SK-N-SH (cell line): Measurements from ENCODE around the gene SPATA25. TPM values are rescaled to one million over a fixed set of nuclear protein-coding genes. Genes with fewer than 3 reads are reported as not detected.

Experiments
- CTCF ChIA-PET: fragments of 300-600, 350-600 bp; formaldehyde crosslinking; extraction: SDS; loops from one replicate; lab custom pipeline; 2021; lab: Yijun Ruan, JAX
- POLR2A ChIA-PET: fragments of 350-600 bp; sonication (Branson Sonifier 250); formaldehyde crosslinking; extraction: SDS; loops from one replicate; lab custom pipeline; 2020; ENCODE audit warnings: antibody characterized with exemption, inconsistent platforms; lab: Yijun Ruan, JAX
- DNase-seq: peaks from one replicate; pipeline ENCODE4 v3.0.0; 2012
- H2AFZ ChIP-seq: fragments of 200-600 bp; sonication (generic); 2 replicates; pipeline ENCODE4 v1.8.1; 2016; ENCODE audit warnings: antibody characterized with exemption, mild to moderate bottlenecking, low read depth
- H3F3A ChIP-seq: fragments of 200-600 bp; sonication (generic); replicated peaks from 2 replicates; pipeline ENCODE3; 2016; ENCODE audit warnings: antibody characterized with exemption, mild to moderate bottlenecking; ENCODE audit not compliant: insufficient read depth
- H3K27ac ChIP-seq, 2 experiments: fragments of 200-500 bp in 1 of 2; fragments of 200-600 bp in 1 of 2; sonication (Bioruptor generic) in 1 of 2; sonication (generic), shearing (Covaris generic) in 1 of 2; 2 replicates each; pipeline versions ENCODE4 v1.5.1 to v1.6.1; 2014 to 2016; ENCODE audit warnings: low read depth in 2 of 2, inconsistent platforms in 1 of 2, low read length in 1 of 2, mild to moderate bottlenecking in 1 of 2, mixed read lengths in 1 of 2
- H3K27me3 ChIP-seq: fragments of 200-600 bp; sonication (generic), shearing (Covaris generic); 2 replicates; pipeline ENCODE4 v1.6.1; 2016; ENCODE audit warnings: mixed run types; ENCODE audit not compliant: insufficient read depth
- H3K36me3 ChIP-seq, 2 experiments: fragments of 200-500 bp in 1 of 2; fragments of 200-600 bp in 1 of 2; sonication (Bioruptor generic) in 1 of 2; sonication (generic) in 1 of 2; replicated peaks in 1 of 2; 2 replicates each; pipeline versions ENCODE3 to v1.5.1; 2014 to 2016; ENCODE audit warnings: low read length in 1 of 2, mild to moderate bottlenecking in 1 of 2; ENCODE audit not compliant: insufficient read depth in 2 of 2, control insufficient read depth in 1 of 2
- H3K4me1 ChIP-seq, 2 experiments: fragments of 200-500 bp in 1 of 2; fragments of 200-600 bp in 1 of 2; sonication (Bioruptor generic) in 1 of 2; sonication (generic), shearing (Covaris generic) in 1 of 2; 2 replicates each; pipeline versions ENCODE4 v1.5.1 to v1.6.1; 2014 to 2016; ENCODE audit warnings: low read depth in 1 of 2, low read length in 1 of 2, mixed run types in 1 of 2; ENCODE audit not compliant: insufficient read depth in 2 of 2, control insufficient read depth in 1 of 2
- H3K4me2 ChIP-seq: fragments of 200-600 bp; sonication (generic), shearing (Covaris generic); 2 replicates; pipeline ENCODE4 v1.6.1; 2017; ENCODE audit warnings: mixed run types
- H3K4me3 ChIP-seq, 2 experiments: fragments of 200-500 bp in 1 of 2; fragments of 200-600 bp in 1 of 2; sonication (Bioruptor generic) in 1 of 2; sonication (generic), shearing (Covaris generic) in 1 of 2; 2 replicates each; pipeline versions ENCODE4 v1.5.1 to v1.8.1; 2014 to 2016; ENCODE audit warnings: low read depth in 2 of 2, inconsistent platforms in 1 of 2, low read length in 1 of 2, mild to moderate bottlenecking in 1 of 2, mixed read lengths in 1 of 2, moderate library complexity in 1 of 2
- H3K79me2 ChIP-seq: fragments of 200-600 bp; sonication (generic); 2 replicates; pipeline ENCODE4 v1.8.1; 2017; ENCODE audit warnings: mild to moderate bottlenecking; ENCODE audit not compliant: insufficient read depth
- H3K9ac ChIP-seq: fragments of 200-600 bp; sonication (generic); 2 replicates; pipeline ENCODE4 v1.6.1; 2017; ENCODE audit warnings: mixed run types
- H3K9me2 ChIP-seq: fragments of 200-600 bp; sonication (generic); 2 replicates; pipeline ENCODE4 v1.6.1; 2017; ENCODE audit warnings: mixed run types
- H3K9me3 ChIP-seq: fragments of 200-600 bp; sonication (generic); 2 replicates; pipeline ENCODE4 v1.6.1; 2017; ENCODE audit warnings: mixed run types, mild to moderate bottlenecking, moderate library complexity
- H4K20me1 ChIP-seq: fragments of 200-600 bp; sonication (generic); 2 replicates; pipeline ENCODE4 v1.6.1; 2017; ENCODE audit warnings: mild to moderate bottlenecking, mixed run types; ENCODE audit not compliant: insufficient read depth
- CHD2 ChIP-seq: fragments of 150-350 bp; IDR thresholded peaks from 2 replicates; pipeline ENCODE4 v1.6.1; 2018; ENCODE audit warnings: low read length; ENCODE audit not compliant: partially characterized antibody
- ELF1 ChIP-seq: IDR thresholded peaks from 2 replicates; pipeline ENCODE4 v1.4.0; 2012
- MEF2A ChIP-seq: IDR thresholded peaks from 2 replicates; pipeline ENCODE4 v1.4.0; 2012; ENCODE audit warnings: low read depth, borderline replicate concordance
- NFIC ChIP-seq: IDR thresholded peaks from 2 replicates; pipeline ENCODE4 v1.4.0; 2012; ENCODE audit warnings: borderline replicate concordance
- RXRA ChIP-seq: IDR thresholded peaks from 2 replicates; pipeline ENCODE4 v1.4.0; 2012; ENCODE audit warnings: low read depth, mild to moderate bottlenecking, borderline replicate concordance
- SIN3A ChIP-seq: IDR thresholded peaks from 2 replicates; pipeline ENCODE4 v1.6.1; 2012; ENCODE audit warnings: low read depth, mild to moderate bottlenecking, low read length, moderate library complexity, borderline replicate concordance
- TEAD4 ChIP-seq: IDR thresholded peaks from 2 replicates; pipeline ENCODE4 v1.4.0; 2012; ENCODE audit warnings: mild to moderate bottlenecking, borderline replicate concordance; ENCODE audit not compliant: insufficient read depth
- WGBS: methylation state at CpG from one replicate; pipeline ENCODE4 v1.1.6; 2017; ENCODE audit warnings: low lambda C conversion rate; 5-methylcytosine and 5-hydroxymethylcytosine counted together
- polyA plus RNA-seq, 3 experiments: library from polyadenylated mRNA; depleted of rRNA; stranded (reverse); fragments of >200 nt; gene quantifications; 2 replicates each; pipeline ENCODE4 v1.2.3, GENCODE V29; 2012
- TF ChIP-seq, protein P1 (sequence below): IDR thresholded peaks from 2 replicates; pipeline ENCODE4 v1.6.1; 2012; ENCODE audit warnings: mild to moderate bottlenecking, low read depth, low read length, moderate library complexity
- TF ChIP-seq, protein P2 (sequence below): IDR thresholded peaks from 2 replicates; pipeline ENCODE4 v1.4.0; 2012; ENCODE audit warnings: low read depth, borderline replicate concordance
- TF ChIP-seq, protein P3 (sequence below): fragments of 200-600 bp; sonication (generic); IDR thresholded peaks from 2 replicates; pipeline ENCODE4 v1.6.1; 2017; ENCODE audit warnings: antibody characterized with exemption, mild to moderate bottlenecking, moderate library complexity
- TF ChIP-seq, protein P4 (sequence below): IDR thresholded peaks from 2 replicates; pipeline ENCODE4 v1.4.0; 2012; ENCODE audit warnings: low read depth, borderline replicate concordance

Gene SPATA25
- polyA plus RNA-seq, 1 of the 3 experiments (the other 2 are of a cell fraction) = 1.3 TPM

DNA sequence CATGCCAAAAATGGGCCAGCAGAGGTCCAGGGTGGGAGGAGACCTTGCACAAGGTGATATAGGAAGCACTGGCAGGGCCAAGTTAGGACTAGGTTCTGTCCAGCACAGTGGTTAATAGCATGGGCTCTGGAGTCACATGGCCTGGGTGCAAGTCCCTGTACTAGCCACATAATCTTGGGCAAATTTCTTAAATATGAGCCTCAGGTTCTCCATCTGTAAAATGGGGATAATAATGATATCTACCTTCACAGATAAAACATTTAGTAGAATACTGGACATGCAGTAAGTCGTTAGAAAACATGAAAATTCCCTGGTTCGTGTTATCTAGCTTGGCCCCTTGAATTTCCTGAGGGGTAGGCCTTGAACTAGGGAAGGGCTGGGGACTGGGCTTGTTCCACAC lies 9.9 kb upstream of the SPATA25 start (continued):
- TF ChIP-seq, protein P1, sequence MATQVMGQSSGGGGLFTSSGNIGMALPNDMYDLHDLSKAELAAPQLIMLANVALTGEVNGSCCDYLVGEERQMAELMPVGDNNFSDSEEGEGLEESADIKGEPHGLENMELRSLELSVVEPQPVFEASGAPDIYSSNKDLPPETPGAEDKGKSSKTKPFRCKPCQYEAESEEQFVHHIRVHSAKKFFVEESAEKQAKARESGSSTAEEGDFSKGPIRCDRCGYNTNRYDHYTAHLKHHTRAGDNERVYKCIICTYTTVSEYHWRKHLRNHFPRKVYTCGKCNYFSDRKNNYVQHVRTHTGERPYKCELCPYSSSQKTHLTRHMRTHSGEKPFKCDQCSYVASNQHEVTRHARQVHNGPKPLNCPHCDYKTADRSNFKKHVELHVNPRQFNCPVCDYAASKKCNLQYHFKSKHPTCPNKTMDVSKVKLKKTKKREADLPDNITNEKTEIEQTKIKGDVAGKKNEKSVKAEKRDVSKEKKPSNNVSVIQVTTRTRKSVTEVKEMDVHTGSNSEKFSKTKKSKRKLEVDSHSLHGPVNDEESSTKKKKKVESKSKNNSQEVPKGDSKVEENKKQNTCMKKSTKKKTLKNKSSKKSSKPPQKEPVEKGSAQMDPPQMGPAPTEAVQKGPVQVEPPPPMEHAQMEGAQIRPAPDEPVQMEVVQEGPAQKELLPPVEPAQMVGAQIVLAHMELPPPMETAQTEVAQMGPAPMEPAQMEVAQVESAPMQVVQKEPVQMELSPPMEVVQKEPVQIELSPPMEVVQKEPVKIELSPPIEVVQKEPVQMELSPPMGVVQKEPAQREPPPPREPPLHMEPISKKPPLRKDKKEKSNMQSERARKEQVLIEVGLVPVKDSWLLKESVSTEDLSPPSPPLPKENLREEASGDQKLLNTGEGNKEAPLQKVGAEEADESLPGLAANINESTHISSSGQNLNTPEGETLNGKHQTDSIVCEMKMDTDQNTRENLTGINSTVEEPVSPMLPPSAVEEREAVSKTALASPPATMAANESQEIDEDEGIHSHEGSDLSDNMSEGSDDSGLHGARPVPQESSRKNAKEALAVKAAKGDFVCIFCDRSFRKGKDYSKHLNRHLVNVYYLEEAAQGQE = no peak
- TF ChIP-seq ELF1 = no peak

DNA sequence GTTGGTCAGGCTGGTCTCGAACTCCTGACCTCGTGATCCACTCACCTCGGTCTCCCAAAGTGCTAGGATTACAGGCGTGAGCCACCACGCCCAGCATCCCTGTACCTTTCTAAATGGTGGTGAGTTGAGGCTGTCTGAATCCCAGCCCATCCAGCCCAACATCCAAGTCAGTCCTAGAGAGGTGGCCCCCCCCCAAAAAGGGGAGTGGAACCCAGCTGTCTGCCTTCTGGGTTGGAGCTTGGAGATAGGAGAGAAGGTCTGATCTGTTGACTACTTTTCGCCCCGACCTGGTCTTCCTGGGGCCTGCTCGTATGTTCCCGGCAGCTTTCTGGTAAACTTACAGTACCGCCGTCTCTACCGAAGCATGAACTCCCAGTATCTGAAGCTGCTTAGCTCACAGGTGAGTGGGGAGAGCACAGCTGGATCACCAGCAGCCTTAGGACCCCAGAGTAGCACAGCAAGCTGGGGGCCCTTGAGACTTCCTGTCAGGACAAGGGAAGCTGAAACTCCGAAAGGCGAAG lies 9.3 kb upstream of the SPATA25 start:
- Histone ChIP-seq H4K20me1 (no peaks in the 10 kb centered on the region), H2AFZ (no peak overlapping the region), H3K27me3 (no peaks in the 10 kb centered on the region), H3F3A (peaks cover 13% of the 10 kb centered on the region), H3K27ac (no peak overlapping the region), H3K9me3 (no peaks in the 10 kb centered on the region), H3K9me2 (no peaks in the 10 kb centered on the region), H3K4me2 (no peak overlapping the region), H3K36me3 (peaks cover 24 to 45% of the 10 kb centered on the region in 2 experiments), H3K9ac (no peak overlapping the region), H3K4me3 (no peak overlapping the region), H3K79me2 (peaks cover 8% of the 10 kb centered on the region)
- ChIA-PET CTCF (interaction anchor here (0.6 to 1.2 kb wide), 2 partner anchors 9 to 29 kb away, joined by 3 to 4 read pairs; no protein-coding TSS in a partner anchor), POLR2A (interaction anchor here (0.7 kb wide), 1 partner anchor 9 kb away, joined by 3 read pairs; no protein-coding TSS in a partner anchor)
- 98% methylated on average over 14 of the region's 14 CpGs for WGBS
- TF ChIP-seq CHD2 = no peak
- TF ChIP-seq, protein P2, sequence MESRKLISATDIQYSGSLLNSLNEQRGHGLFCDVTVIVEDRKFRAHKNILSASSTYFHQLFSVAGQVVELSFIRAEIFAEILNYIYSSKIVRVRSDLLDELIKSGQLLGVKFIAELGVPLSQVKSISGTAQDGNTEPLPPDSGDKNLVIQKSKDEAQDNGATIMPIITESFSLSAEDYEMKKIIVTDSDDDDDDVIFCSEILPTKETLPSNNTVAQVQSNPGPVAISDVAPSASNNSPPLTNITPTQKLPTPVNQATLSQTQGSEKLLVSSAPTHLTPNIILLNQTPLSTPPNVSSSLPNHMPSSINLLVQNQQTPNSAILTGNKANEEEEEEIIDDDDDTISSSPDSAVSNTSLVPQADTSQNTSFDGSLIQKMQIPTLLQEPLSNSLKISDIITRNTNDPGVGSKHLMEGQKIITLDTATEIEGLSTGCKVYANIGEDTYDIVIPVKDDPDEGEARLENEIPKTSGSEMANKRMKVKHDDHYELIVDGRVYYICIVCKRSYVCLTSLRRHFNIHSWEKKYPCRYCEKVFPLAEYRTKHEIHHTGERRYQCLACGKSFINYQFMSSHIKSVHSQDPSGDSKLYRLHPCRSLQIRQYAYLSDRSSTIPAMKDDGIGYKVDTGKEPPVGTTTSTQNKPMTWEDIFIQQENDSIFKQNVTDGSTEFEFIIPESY = no peak
- TF ChIP-seq RXRA = no peak
- TF ChIP-seq TEAD4 = no peak
- TF ChIP-seq, protein P3, sequence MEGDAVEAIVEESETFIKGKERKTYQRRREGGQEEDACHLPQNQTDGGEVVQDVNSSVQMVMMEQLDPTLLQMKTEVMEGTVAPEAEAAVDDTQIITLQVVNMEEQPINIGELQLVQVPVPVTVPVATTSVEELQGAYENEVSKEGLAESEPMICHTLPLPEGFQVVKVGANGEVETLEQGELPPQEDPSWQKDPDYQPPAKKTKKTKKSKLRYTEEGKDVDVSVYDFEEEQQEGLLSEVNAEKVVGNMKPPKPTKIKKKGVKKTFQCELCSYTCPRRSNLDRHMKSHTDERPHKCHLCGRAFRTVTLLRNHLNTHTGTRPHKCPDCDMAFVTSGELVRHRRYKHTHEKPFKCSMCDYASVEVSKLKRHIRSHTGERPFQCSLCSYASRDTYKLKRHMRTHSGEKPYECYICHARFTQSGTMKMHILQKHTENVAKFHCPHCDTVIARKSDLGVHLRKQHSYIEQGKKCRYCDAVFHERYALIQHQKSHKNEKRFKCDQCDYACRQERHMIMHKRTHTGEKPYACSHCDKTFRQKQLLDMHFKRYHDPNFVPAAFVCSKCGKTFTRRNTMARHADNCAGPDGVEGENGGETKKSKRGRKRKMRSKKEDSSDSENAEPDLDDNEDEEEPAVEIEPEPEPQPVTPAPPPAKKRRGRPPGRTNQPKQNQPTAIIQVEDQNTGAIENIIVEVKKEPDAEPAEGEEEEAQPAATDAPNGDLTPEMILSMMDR = no peak
- TF ChIP-seq SIN3A = no peak
- TF ChIP-seq, protein P4, sequence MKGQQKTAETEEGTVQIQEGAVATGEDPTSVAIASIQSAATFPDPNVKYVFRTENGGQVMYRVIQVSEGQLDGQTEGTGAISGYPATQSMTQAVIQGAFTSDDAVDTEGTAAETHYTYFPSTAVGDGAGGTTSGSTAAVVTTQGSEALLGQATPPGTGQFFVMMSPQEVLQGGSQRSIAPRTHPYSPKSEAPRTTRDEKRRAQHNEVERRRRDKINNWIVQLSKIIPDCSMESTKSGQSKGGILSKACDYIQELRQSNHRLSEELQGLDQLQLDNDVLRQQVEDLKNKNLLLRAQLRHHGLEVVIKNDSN = no peak
- no peak for TF ChIP-seq MEF2A
- no peak for TF ChIP-seq NFIC
- TF ChIP-seq, all 33 proteins: peak for 0
- no peak for DNase-seq
- H3K4me1 ChIP-seq = peaks cover 0 to 7% of the 10 kb centered on the region in 2 experiments; a peak in 2 of 4 replicates
